GM13977 (cell line): Measurements from ENCODE around the gene VANGL2.

Experiments
- DNase-seq: peaks from one replicate; pipeline ENCODE4 v3.0.0; 2012; ENCODE audit warnings: low spot score
- CTCF ChIP-seq: IDR thresholded peaks from 2 replicates; pipeline ENCODE4 v1.5.1; 2012; ENCODE audit warnings: mild to moderate bottlenecking, control low read depth; ENCODE audit not compliant: insufficient read depth; ENCODE audit errors: extremely low read depth, missing control alignments
- in situ Hi-C: fragments of 300-500 bp; cut with MboI; formaldehyde crosslinking; loops from one replicate; pipeline ENCODE4 v1.12.0; 2022; ENCODE audit warnings: low sequenced_read_pairs, low pct_unique_long_range_greater_than_20kb, mixed read lengths, inconsistent platforms; ENCODE audit not compliant: unreplicated experiment

The VANGL2 gene

GRCh38 chr1:160416369-160416768 is 16.0 kb downstream of the VANGL2 start:
- DNase-seq = no peak
- peak; percentile 53 for TF ChIP-seq CTCF

GRCh38 chr1:160418483-160418882 is 18.1 kb downstream of the VANGL2 start:
- in situ Hi-C loops = loop anchor here (25.0 kb wide), 2 partner anchors 419 to 544 kb away; partner anchors contain the start of gene ITLN2
- peak; percentile 4 for DNase-seq
- TF ChIP-seq CTCF = no peak

More at GRCh38 chr1:160416369-160416768, 16.0 kb downstream of the VANGL2 start:
- in situ Hi-C loops = loop anchor here (25.0 kb wide), 2 partner anchors 421 to 546 kb away; partner anchors contain the start of gene ITLN2

GRCh38 chr1:160419150-160419837 is 18.9 kb downstream of the VANGL2 start:
- TF ChIP-seq CTCF = no peak
- peak; percentile 5 for DNase-seq
- in situ Hi-C loops = loop anchor here (25.0 kb wide), 2 partner anchors 418 to 543 kb away; partner anchors contain the start of gene ITLN2

GRCh38 chr1:160419838-160420169 is 19.4 kb downstream of the VANGL2 start:
- in situ Hi-C loops = loop anchor here (25.0 kb wide), 2 partner anchors 417 to 542 kb away; partner anchors contain the start of gene ITLN2
- DNase-seq = peak; percentile 3
- TF ChIP-seq CTCF = no peak

GRCh38 chr1:160420881-160421842 is 20.8 kb downstream of the VANGL2 start:
- no peak for DNase-seq
- in situ Hi-C loops = loop anchor here (25.0 kb wide), 2 partner anchors 416 to 541 kb away; partner anchors contain the start of gene ITLN2
- no peak for TF ChIP-seq CTCF

- TF ChIP-seq CTCF = no peak
- DNase-seq = no peak
- in situ Hi-C loops = loop anchor here (25.0 kb wide), 2 partner anchors 415 to 540 kb away; partner anchors contain the start of gene ITLN2
Observed at GRCh38 chr1:160421881-160422280, 21.5 kb downstream of the VANGL2 start.
